ENCODE results near the gene ANO2. TPM values are rescaled to one million over a fixed set of nuclear protein-coding genes. Genes with fewer than 3 reads are reported as not detected.

The ANO2 gene
- total and polyA plus RNA-seq, 2 experiments from 2014 or later, result 2.3 to 4.6 TPM

GRCh38 chr12:5661811-5662210 is 283.2 kb downstream of the ANO2 start:
- TF ChIP-seq POLR2AphosphoS5 (IDR thresholded peaks at IDR 0.05; ENCODE audit: low read depth), result no peak
- TF ChIP-seq ZNF462 (CRISPR knock-in tag; IDR thresholded peaks at IDR 0.05), result no peak
- no peak for TF ChIP-seq ETS1 (IDR thresholded peaks at IDR 0.05)
- TF ChIP-seq REST (IDR thresholded peaks at IDR 0.05; ENCODE audit: unreplicated experiment), result no peak
- TF ChIP-seq ZNF114 (CRISPR knock-in tag; IDR thresholded peaks at IDR 0.05), result no peak
- no peak for TF ChIP-seq ZNF331 (CRISPR knock-in tag; IDR thresholded peaks at IDR 0.05; ENCODE audit: low read depth)
- TF ChIP-seq CTCF (conservative IDR thresholded peaks at IDR 0.05; ENCODE audit: low read depth in 2 of 2), result no peak
- no peak for TF ChIP-seq EZH2phosphoT487 (IDR thresholded peaks at IDR 0.05; ENCODE audit: unreplicated experiment)
- TF ChIP-seq EZH2 (IDR thresholded peaks at IDR 0.05; ENCODE audit: low read depth, unreplicated experiment), result no peak
- no peak for TF ChIP-seq JUNB (IDR thresholded peaks at IDR 0.05; ENCODE audit: unreplicated experiment)
- no peak for TF ChIP-seq NANOG (IDR thresholded peaks at IDR 0.05; ENCODE audit: borderline replicate concordance)
- TF ChIP-seq CREB1 (CRISPR knock-in tag; IDR thresholded peaks at IDR 0.05; ENCODE audit: low read depth), result no peak
- no peak for TF ChIP-seq STAT1 (IDR thresholded peaks at IDR 0.05; ENCODE audit: unreplicated experiment)
- no peaks in the 10 kb centered on the region for H3F3A ChIP-seq (replicated peaks; ENCODE audit: low read depth)
- no peak for DNase-seq (ENCODE audit: low spot score)
- H3K27ac ChIP-seq (ENCODE audit: low read depth), result no peak overlapping the region
- no peaks in the 10 kb centered on the region for H4K20me1 ChIP-seq (replicated peaks; ENCODE audit: insufficient read depth)
- no peaks in the 10 kb centered on the region for H3K4me1 ChIP-seq (ENCODE audit: insufficient read depth)
- H3K9me3 Mint-ChIP-seq, result peaks cover 3% of the 10 kb centered on the region; the same call in 2 of the 3 replicates
- H3K4me3 ChIP-seq, result no peak overlapping the region
- H3K4me2 ChIP-seq, result no peak overlapping the region
- H3K4me1 Mint-ChIP-seq, result no peaks in the 10 kb centered on the region
- H3K27ac Mint-ChIP-seq, result no peak overlapping the region
- no peaks in the 10 kb centered on the region for H3K36me3 Mint-ChIP-seq (ENCODE audit: low read depth)
- no peaks in the 10 kb centered on the region for H3K27me3 ChIP-seq (ENCODE audit: insufficient read depth)
- H3K9me2 ChIP-seq (ENCODE audit: insufficient read depth), result peaks cover 8% of the 10 kb centered on the region; the same call in 1 of the 2 replicates
- H2AFZ ChIP-seq, result no peak overlapping the region
- no peak for ATAC-seq
- peaks cover 2% of the 10 kb centered on the region for H3K27me3 Mint-ChIP-seq (ENCODE audit: insufficient read depth, low read depth, poor library complexity)
- H3K79me2 ChIP-seq (replicated peaks; ENCODE audit: insufficient read depth), result no peaks in the 10 kb centered on the region
- H3K36me3 ChIP-seq (ENCODE audit: insufficient read depth), result no peaks in the 10 kb centered on the region
- no peak overlapping the region for H3K4me3 Mint-ChIP-seq

Data from GM23338 (cell line).